ENCODE measurements around the gene SLIT3. TPM values are rescaled to one million over a fixed set of nuclear protein-coding genes. Genes with fewer than 3 reads are reported as not detected.

SLIT3 gene
- total and polyA plus RNA-seq, 9 of the 15 experiments (the other 6 are each of a cell fraction or from before 2014, with no cell fraction given): 0.01 to 0.04 TPM; not detected in 7

GRCh38 chr5:168770036-168770498 is 530.9 kb downstream of the SLIT3 start (continued):
- TF ChIP-seq TEAD4 (IDR thresholded peaks at IDR 0.05; ENCODE audit: low read length): peak; percentile 56; the same call in 1 of the 2 replicates
- TF ChIP-seq TEAD4 (CRISPR knock-in tag; IDR thresholded peaks at IDR 0.05; ENCODE audit: borderline replicate concordance): no peak
- peak; percentile 42; the same call in 1 of the 2 replicates for TF ChIP-seq TAL1 (IDR thresholded peaks at IDR 0.05)
- peak; percentile 12; the same call in 1 of the 2 replicates for TF ChIP-seq CBFA2T3 (IDR thresholded peaks at IDR 0.05)
- peak; percentile 97 for TF ChIP-seq SMAD4 (CRISPR knock-in tag; conservative IDR thresholded peaks at IDR 0.05)
- peak; percentile 84 for TF ChIP-seq EP300 (IDR thresholded peaks at IDR 0.05; ENCODE audit: low read length)
- TF ChIP-seq ZMIZ1 (IDR thresholded peaks at IDR 0.05; ENCODE audit: low read depth in 2 of 2, low read length in 2 of 2): 0 out of 4 replicates have a peak, but pooled peaks of 1 of the 2 experiments have one; percentile 15
- TF ChIP-seq ATF4 (CRISPR knock-in tag; IDR thresholded peaks at IDR 0.05): peak; percentile 98
- no peak for TF ChIP-seq NCOA4 (IDR thresholded peaks at IDR 0.05; ENCODE audit: partially characterized antibody)
- TF ChIP-seq DACH1 (IDR thresholded peaks at IDR 0.05; ENCODE audit: partially characterized antibody): no peak
- no peak for TF ChIP-seq ZNF592 (IDR thresholded peaks at IDR 0.05)
- peak; percentile 74; the same call in 1 of the 2 replicates for TF ChIP-seq ZSCAN32 (CRISPR knock-in tag; IDR thresholded peaks at IDR 0.05)
- TF ChIP-seq MBD1 (CRISPR knock-in tag; IDR thresholded peaks at IDR 0.05): no peak
- TF ChIP-seq NRF1 (conservative IDR thresholded peaks at IDR 0.05 in 1 of 2, IDR thresholded peaks at IDR 0.05 in 1 of 2): peak in 1 of 2 experiments; percentile 40; a peak in 1 of 4 replicates
- TF ChIP-seq POLR2H (tag; IDR thresholded peaks at IDR 0.05; ENCODE audit: low read depth): peak; percentile 70; the same call in 1 of the 2 replicates
- no peak for TF ChIP-seq SAP30 (IDR thresholded peaks at IDR 0.05; ENCODE audit: borderline replicate concordance, insufficient read depth, low read depth, low read length, poor library complexity, severe bottlenecking)
- peak; percentile 71 for TF ChIP-seq JUND (IDR thresholded peaks at IDR 0.05; ENCODE audit: borderline replicate concordance, low read depth, low read length)
- TF ChIP-seq JUND (tag; IDR thresholded peaks at IDR 0.05; ENCODE audit: borderline replicate concordance, low read depth, low read length): no peak
